Measurements from ENCODE around the gene NRXN3.

Gene NRXN3

GRCh38 chr14:79833781-79834180, 1663.6 kb downstream of the NRXN3 start:
- H3K4me3 ChIP-seq (ENCODE audit: low read depth, low read length) = no peak overlapping the region

GRCh38 chr14:79834868-79835267, 1664.7 kb downstream of the NRXN3 start:
- no peak for TF ChIP-seq CTCF (IDR thresholded peaks at IDR 0.05; ENCODE audit: borderline replicate concordance, insufficient read depth, low read depth, low read length)
- no peak overlapping the region for H3K4me3 ChIP-seq (ENCODE audit: low read depth, low read length)

More at GRCh38 chr14:79833781-79834180, 1663.6 kb downstream of the NRXN3 start:
- no peak for TF ChIP-seq CTCF (IDR thresholded peaks at IDR 0.05; ENCODE audit: borderline replicate concordance, insufficient read depth, low read depth, low read length)

GRCh38 chr14:79836577-79836976, 1666.4 kb downstream of the NRXN3 start:
- TF ChIP-seq CTCF (IDR thresholded peaks at IDR 0.05; ENCODE audit: borderline replicate concordance, insufficient read depth, low read depth, low read length) = no peak
- H3K4me3 ChIP-seq (ENCODE audit: low read depth, low read length) = no peak overlapping the region

GRCh38 chr14:79837699-79838098, 1667.5 kb downstream of the NRXN3 start:
- TF ChIP-seq CTCF (IDR thresholded peaks at IDR 0.05; ENCODE audit: borderline replicate concordance, insufficient read depth, low read depth, low read length) = no peak

GRCh38 chr14:79840103-79840502, 1669.9 kb downstream of the NRXN3 start:
- no peak overlapping the region for H3K4me3 ChIP-seq (ENCODE audit: low read depth, low read length)
- TF ChIP-seq CTCF (IDR thresholded peaks at IDR 0.05; ENCODE audit: borderline replicate concordance, insufficient read depth, low read depth, low read length) = no peak

More at GRCh38 chr14:79837699-79838098, 1667.5 kb downstream of the NRXN3 start:
- no peak overlapping the region for H3K4me3 ChIP-seq (ENCODE audit: low read depth, low read length)

- H3K4me3 ChIP-seq (ENCODE audit: low read depth, low read length) = no peak overlapping the region
- no peak for TF ChIP-seq CTCF (IDR thresholded peaks at IDR 0.05; ENCODE audit: borderline replicate concordance, insufficient read depth, low read depth, low read length)
Measured at GRCh38 chr14:79840831-79841230, 1670.7 kb downstream of the NRXN3 start.

GRCh38 chr14:79841433-79841832, 1671.3 kb downstream of the NRXN3 start:
- H3K4me3 ChIP-seq (ENCODE audit: low read depth, low read length) = no peak overlapping the region
- no peak for TF ChIP-seq CTCF (IDR thresholded peaks at IDR 0.05; ENCODE audit: borderline replicate concordance, insufficient read depth, low read depth, low read length)
